ENCODE results near the gene NFYA. TPM values are rescaled to one million over a fixed set of nuclear protein-coding genes. Genes with fewer than 3 reads are reported as not detected.
A peak's percentile ranks its signal among the peaks of the same experiment; 100 is the strongest.

The NFYA gene
- 10 to 100 TPM in 3 of 4 donors, 1 to 10 TPM in 1; 7.6 to 12.1 (median 10.9) TPM for total RNA-seq
- polyA plus RNA-seq, result 10 to 100 TPM in 1 of 3 donors, 1 to 10 TPM in 2; 7.4 to 12.8 (median 7.8) TPM

DNA sequence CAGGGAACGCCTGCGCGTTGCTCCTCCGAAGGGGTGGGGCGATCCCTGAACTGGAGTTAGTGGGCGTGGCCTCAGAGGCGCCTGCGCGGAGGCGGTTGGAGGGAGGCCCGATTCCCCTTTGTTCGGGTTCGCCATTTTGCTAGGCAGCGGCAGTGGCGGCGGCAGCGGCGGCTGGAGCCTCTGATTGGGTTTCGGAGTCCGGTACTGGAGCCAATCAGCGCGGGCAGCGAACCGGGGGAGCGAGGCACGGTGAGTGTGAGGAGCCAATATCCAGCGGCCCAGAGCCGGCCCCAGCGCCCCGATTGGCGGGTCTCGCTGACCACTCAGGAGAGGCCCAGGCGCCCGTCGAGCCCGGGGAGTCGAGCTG, at the start of gene NFYA:
Gene NFYA, plus strand, starts transcription at position 139 of the 367 bp plus-strand sequence. CDS start 6,116 bp downstream, outside the sequence.
- H3K9me3 ChIP-seq, result no peaks in the 10 kb centered on the region
- WGBS, 2 donors, result 0 to 1% methylated on average over 37 of the region's 37 CpGs
- peak within 1 kb of the TSS; percentile 78 to 96 (median 90) for H3K4me3 ChIP-seq
- intact Hi-C loops (cut with DNase I), result loop anchor here (10.0 kb wide), 2 partner anchors 712 to 1958 kb away; partner anchors contain the start of genes PRICKLE4, SAYSD1 and TOMM6
- H3K27ac ChIP-seq, result peak within 1 kb of the TSS; percentile 96 to 100 (median 99)
- peak in 1 of 2 donors; percentile 45 for TF ChIP-seq POLR2A (IDR thresholded peaks at IDR 0.05)
- TF ChIP-seq, protein P1, sequence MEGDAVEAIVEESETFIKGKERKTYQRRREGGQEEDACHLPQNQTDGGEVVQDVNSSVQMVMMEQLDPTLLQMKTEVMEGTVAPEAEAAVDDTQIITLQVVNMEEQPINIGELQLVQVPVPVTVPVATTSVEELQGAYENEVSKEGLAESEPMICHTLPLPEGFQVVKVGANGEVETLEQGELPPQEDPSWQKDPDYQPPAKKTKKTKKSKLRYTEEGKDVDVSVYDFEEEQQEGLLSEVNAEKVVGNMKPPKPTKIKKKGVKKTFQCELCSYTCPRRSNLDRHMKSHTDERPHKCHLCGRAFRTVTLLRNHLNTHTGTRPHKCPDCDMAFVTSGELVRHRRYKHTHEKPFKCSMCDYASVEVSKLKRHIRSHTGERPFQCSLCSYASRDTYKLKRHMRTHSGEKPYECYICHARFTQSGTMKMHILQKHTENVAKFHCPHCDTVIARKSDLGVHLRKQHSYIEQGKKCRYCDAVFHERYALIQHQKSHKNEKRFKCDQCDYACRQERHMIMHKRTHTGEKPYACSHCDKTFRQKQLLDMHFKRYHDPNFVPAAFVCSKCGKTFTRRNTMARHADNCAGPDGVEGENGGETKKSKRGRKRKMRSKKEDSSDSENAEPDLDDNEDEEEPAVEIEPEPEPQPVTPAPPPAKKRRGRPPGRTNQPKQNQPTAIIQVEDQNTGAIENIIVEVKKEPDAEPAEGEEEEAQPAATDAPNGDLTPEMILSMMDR (IDR thresholded peaks at IDR 0.05), result no peak
- TF ChIP-seq POLR2AphosphoS5 (IDR thresholded peaks at IDR 0.05), result peak; percentile 69 to 84 (median 76)
- peaks cover 0 to 18% (median 3%) of the 10 kb centered on the region in 4 donors for H3K36me3 ChIP-seq
- H3K27me3 ChIP-seq, result no peaks in the 10 kb centered on the region
- DNase-seq, result no peak
- peaks cover 0 to 32% (median 27%) of the 10 kb centered on the region in 4 donors for H3K4me1 ChIP-seq

DNA sequence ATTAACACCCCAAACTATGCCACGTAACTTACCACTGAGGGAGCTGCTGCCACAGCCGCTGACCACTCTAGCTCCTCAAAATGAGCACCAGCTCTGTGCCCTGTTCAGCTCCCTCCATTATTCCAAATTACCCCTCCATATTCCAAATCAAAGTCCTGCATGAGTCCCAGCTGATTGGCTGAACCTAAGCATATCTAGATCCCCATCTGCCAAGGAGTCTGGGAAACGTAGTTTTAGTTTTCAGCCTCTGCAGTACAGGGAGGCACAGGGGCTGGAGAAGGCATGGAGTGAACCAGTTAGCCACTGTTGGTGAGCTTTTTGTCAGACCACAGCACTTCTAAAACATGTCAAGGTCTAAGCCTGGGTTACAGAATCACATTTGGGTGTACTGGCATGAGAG, 49.7 kb upstream of the NFYA start:
- DNase-seq, result no peak
- Histone ChIP-seq H3K4me1 (peaks cover 0 to 9% (median 6%) of the 10 kb centered on the region in 4 donors), H3K9me3 (peaks cover 0 to 2% (median 0%) of the 10 kb centered on the region in 4 donors), H3K4me3 (no peak overlapping the region), H3K36me3 (no peaks in the 10 kb centered on the region), H3K27ac (no peak overlapping the region), H3K27me3 (no peaks in the 10 kb centered on the region)
- intact Hi-C loops (cut with DNase I), result no loop called here
- WGBS, 2 donors, result 92 to 95% methylated on average over 3 of the region's 3 CpGs
- TF ChIP-seq EP300 (IDR thresholded peaks at IDR 0.05), result no peak
- TF ChIP-seq, protein P1 (IDR thresholded peaks at IDR 0.05), result no peak
- no peak for TF ChIP-seq POLR2A (IDR thresholded peaks at IDR 0.05)
- TF ChIP-seq POLR2AphosphoS5 (IDR thresholded peaks at IDR 0.05), result no peak

DNA sequence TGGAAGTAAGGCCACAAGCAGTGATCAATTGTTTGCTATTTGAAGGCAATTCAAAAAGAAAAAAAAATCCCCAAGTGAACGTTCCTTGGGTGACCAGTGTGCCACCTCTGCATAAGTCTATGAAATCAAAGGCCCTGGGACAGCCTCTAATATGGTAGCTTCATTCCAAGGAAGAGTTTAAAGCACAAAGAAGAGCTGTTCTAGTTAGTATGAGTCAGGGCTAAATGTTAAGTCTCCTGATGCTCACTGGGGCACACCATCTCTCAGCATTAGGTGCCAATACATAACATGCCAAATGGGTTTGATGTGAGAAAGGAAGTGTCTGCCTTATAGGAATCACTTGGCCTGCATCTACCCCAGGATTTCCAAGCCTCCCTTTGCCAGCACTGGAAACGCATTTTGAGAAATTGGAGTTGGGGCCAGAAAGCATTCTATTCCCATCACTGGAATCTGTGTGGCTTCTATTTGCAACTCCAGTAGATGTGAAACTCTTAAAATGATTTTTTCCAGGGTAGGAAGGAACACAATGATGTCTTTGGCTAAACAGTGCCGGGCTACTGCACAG, 46.7 kb upstream of the NFYA start:
- TF ChIP-seq EP300 (IDR thresholded peaks at IDR 0.05) (no peak), POLR2AphosphoS5 (IDR thresholded peaks at IDR 0.05) (no peak), POLR2A (IDR thresholded peaks at IDR 0.05) (no peak)
- TF ChIP-seq, protein P1 (IDR thresholded peaks at IDR 0.05), result no peak
- Histone ChIP-seq H3K27me3 (no peaks in the 10 kb centered on the region), H3K36me3 (no peaks in the 10 kb centered on the region), H3K9me3 (no peaks in the 10 kb centered on the region), H3K27ac (no peak overlapping the region), H3K4me1 (peaks cover 0 to 17% (median 12%) of the 10 kb centered on the region in 4 donors), H3K4me3 (no peak overlapping the region)
- intact Hi-C loops (cut with DNase I), result no loop called here
- no peak for DNase-seq
- WGBS, 2 donors, result 84 to 86% methylated on average over 3 of the region's 3 CpGs

DNA sequence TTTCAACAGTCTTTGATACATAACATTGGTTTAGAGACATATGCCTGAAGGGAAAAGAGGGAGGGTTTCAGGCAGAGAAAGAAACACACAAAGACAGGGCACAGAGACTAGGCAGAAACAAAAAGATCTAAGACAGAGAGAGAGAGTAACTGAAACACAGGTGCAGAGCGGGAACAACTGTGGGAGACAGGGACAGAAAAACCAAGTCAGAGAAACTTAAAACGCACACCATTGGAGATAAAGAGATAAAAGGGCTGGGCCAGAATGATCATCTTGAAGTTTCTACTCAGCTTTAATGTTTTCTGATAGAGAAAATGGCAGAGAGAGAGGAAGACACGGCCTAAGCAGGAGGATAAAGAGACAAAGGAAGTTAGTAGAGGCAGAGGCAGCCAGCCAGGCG, 45.5 kb upstream of the NFYA start:
- TF ChIP-seq POLR2AphosphoS5 (IDR thresholded peaks at IDR 0.05), result no peak
- 41 to 46% methylated on average over 4 of the region's 4 CpGs for WGBS, 2 donors
- H3K27ac ChIP-seq, result peak overlapping the region in 1 of 4 donors; percentile 56
- H3K36me3 ChIP-seq, result no peaks in the 10 kb centered on the region
- peaks cover 0 to 17% (median 10%) of the 10 kb centered on the region in 4 donors for H3K4me1 ChIP-seq
- DNase-seq, result no peak
- peak overlapping the region in 3 of 4 donors; percentile 41 to 54 (median 50) for H3K4me3 ChIP-seq
- intact Hi-C loops (cut with DNase I), result no loop called here
- no peaks in the 10 kb centered on the region for H3K27me3 ChIP-seq
- H3K9me3 ChIP-seq, result no peaks in the 10 kb centered on the region

DNA sequence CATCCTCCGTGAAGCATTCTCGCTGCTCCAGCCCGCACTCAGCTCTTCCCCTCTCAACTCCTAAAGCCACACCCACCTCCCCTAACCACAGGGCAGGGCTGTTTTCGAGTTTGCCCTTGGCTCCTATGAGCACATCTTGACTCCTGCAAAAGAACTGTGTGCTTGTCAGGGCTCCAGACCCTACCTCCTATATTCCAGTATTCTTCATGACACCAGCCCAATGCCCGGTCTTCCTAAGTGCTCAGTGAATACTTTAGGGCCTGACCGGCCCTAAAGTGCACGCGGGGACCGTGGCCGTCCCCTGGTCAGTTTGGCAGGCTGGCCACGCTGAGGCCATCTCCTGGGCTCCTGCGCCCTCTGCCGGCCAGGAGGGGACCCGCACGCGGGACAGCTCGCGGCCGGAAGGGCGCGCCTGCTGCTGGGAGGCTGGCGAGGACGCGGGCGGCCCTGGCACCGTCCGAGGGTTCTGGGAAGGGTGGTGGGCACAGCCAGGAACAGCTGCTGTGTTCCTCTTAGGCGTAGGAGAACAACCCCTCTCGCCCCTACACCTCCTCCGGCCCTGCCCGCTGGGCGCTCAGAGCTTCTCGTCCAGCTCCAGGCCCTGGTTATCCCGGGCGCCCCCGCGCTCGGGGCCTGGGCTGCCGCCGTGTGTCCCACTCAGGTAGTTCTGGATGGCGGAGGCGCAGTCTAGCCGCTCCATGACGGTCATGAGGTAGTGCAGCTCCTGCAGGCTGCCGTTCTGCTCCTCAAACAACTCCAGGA, 44.8 kb upstream of the NFYA start:
- intact Hi-C loops (cut with DNase I), result loop anchor here (2.0 kb wide), 3 partner anchors 39 to 1047 kb away; no protein-coding TSS in a partner anchor
- Histone ChIP-seq H3K4me3 (peak overlapping the region; percentile 23 to 54 (median 46)), H3K36me3 (no peaks in the 10 kb centered on the region), H3K27ac (peak overlapping the region; percentile 26 to 56 (median 38)), H3K4me1 (peaks cover 0 to 17% (median 10%) of the 10 kb centered on the region in 4 donors), H3K9me3 (no peaks in the 10 kb centered on the region), H3K27me3 (no peaks in the 10 kb centered on the region)
- 4 to 8% methylated on average over 45 of the region's 45 CpGs for WGBS, 2 donors
- TF ChIP-seq POLR2AphosphoS5 (IDR thresholded peaks at IDR 0.05) (peak in 3 of 4 donors; percentile 13 to 29 (median 18)), POLR2A (IDR thresholded peaks at IDR 0.05) (no peak)
- TF ChIP-seq, protein P1 (IDR thresholded peaks at IDR 0.05), result peak; percentile 95 to 99 (median 98)
- DNase-seq, result peak; percentile 89
